ENCODE measurements around the gene TRIOBP.
"Not testable (repeated sequence)": the region's sequence is repeated elsewhere in the genome, so short reads cannot be mapped to it uniquely, and the experiment has no call there.

Gene TRIOBP

GRCh38 chr22:37690901-37691504, 5.8 kb upstream of the TRIOBP start:
- FAIRE-seq (no peak), DNase-seq (ENCODE audit: insufficient read length, low spot score) (no peak)

- no peak for FAIRE-seq
These were observed 4.1 kb upstream of the TRIOBP start for GRCh38 chr22:37692627-37693285.

GRCh38 chr22:37694131-37694530, 2.7 kb upstream of the TRIOBP start:
- not testable (repeated sequence) for FAIRE-seq; DNase-seq (ENCODE audit: insufficient read length, low spot score)

More at GRCh38 chr22:37692627-37693285, 4.1 kb upstream of the TRIOBP start:
- DNase-seq (ENCODE audit: insufficient read length, low spot score): no peak

GRCh38 chr22:37696260-37696656, 590 bp upstream of the TRIOBP start:
- DNase-seq (ENCODE audit: insufficient read length, low spot score); FAIRE-seq: not testable (repeated sequence)

- FAIRE-seq (no peak), DNase-seq (ENCODE audit: insufficient read length, low spot score) (no peak)
These were observed 639 bp downstream of the TRIOBP start for GRCh38 chr22:37697538-37697835.

GRCh38 chr22:37701141-37701786, 4.4 kb downstream of the TRIOBP start:
- no peak for FAIRE-seq
- no peak for DNase-seq (ENCODE audit: insufficient read length, low spot score)

- no peak for DNase-seq (ENCODE audit: insufficient read length, low spot score)
- no peak for FAIRE-seq
These were observed 7.1 kb downstream of the TRIOBP start for GRCh38 chr22:37703906-37704305.

- no peak for FAIRE-seq
- no peak for DNase-seq (ENCODE audit: insufficient read length, low spot score)
These were observed 7.8 kb downstream of the TRIOBP start for GRCh38 chr22:37704645-37705044.

GRCh38 chr22:37705205-37705604, 8.4 kb downstream of the TRIOBP start:
- FAIRE-seq: no peak

GRCh38 chr22:37708580-37709444, 12.0 kb downstream of the TRIOBP start:
- DNase-seq (ENCODE audit: insufficient read length, low spot score) (no peak), FAIRE-seq (no peak)

More at GRCh38 chr22:37705205-37705604, 8.4 kb downstream of the TRIOBP start:
- no peak for DNase-seq (ENCODE audit: insufficient read length, low spot score)

- no peak for DNase-seq (ENCODE audit: insufficient read length, low spot score)
- no peak for FAIRE-seq
These were observed 12.6 kb downstream of the TRIOBP start for GRCh38 chr22:37709445-37709765.

- no peak for DNase-seq (ENCODE audit: insufficient read length, low spot score)
- no peak for FAIRE-seq
These were observed 13.8 kb downstream of the TRIOBP start for GRCh38 chr22:37710675-37711074.

- no peak for DNase-seq (ENCODE audit: insufficient read length, low spot score)
- no peak for FAIRE-seq
These were observed 14.6 kb downstream of the TRIOBP start for GRCh38 chr22:37711490-37711889.

GRCh38 chr22:37713761-37714160, 16.9 kb downstream of the TRIOBP start:
- no peak for DNase-seq (ENCODE audit: insufficient read length, low spot score)
- FAIRE-seq: no peak

- DNase-seq (ENCODE audit: insufficient read length, low spot score) (no peak), FAIRE-seq (no peak)
These were observed 17.8 kb downstream of the TRIOBP start for GRCh38 chr22:37714634-37715033.

- DNase-seq (ENCODE audit: insufficient read length, low spot score) (no peak), FAIRE-seq (no peak)
These were observed 18.9 kb downstream of the TRIOBP start for GRCh38 chr22:37715760-37716159.

GRCh38 chr22:37716708-37717107, 19.9 kb downstream of the TRIOBP start:
- no peak for DNase-seq (ENCODE audit: insufficient read length, low spot score)
- no peak for FAIRE-seq

- DNase-seq (ENCODE audit: insufficient read length, low spot score); FAIRE-seq: not testable (repeated sequence)
These were observed 20.4 kb downstream of the TRIOBP start for GRCh38 chr22:37717235-37717634.

GRCh38 chr22:37717746-37718305, 21.0 kb downstream of the TRIOBP start:
- FAIRE-seq; DNase-seq (ENCODE audit: insufficient read length, low spot score): not testable (repeated sequence)

GRCh38 chr22:37725551-37726240, 28.8 kb downstream of the TRIOBP start:
- FAIRE-seq (no peak), DNase-seq (ENCODE audit: insufficient read length, low spot score) (no peak)
